Neural progenitor cell (in vitro differentiated cells): ENCODE measurements around the gene GRID1. TPM values are rescaled to one million over a fixed set of nuclear protein-coding genes. Genes with fewer than 3 reads are reported as not detected.

ENCODE experiments used
- DNase-seq: peaks from one replicate; pipeline ENCODE4 v3.0.0-alpha.2; 2016; ENCODE audit warnings: low spot score
- H2AFZ ChIP-seq: fragments of 200-600 bp; sonication (generic); replicated peaks from 2 replicates; pipeline ENCODE4 v1.6.1; 2016; ENCODE audit warnings: antibody characterized with exemption
- H3F3A ChIP-seq: fragments of 200-600 bp; sonication (generic); 2 replicates; pipeline ENCODE4 v1.6.1; 2016; ENCODE audit warnings: antibody characterized with exemption, low read depth
- H3K27ac ChIP-seq: fragments of 200-600 bp; sonication (generic); 2 replicates; pipeline ENCODE4 v1.5.1; 2016; ENCODE audit warnings: mild to moderate bottlenecking
- H3K27me3 ChIP-seq: fragments of 200-600 bp; sonication (generic); 2 replicates; pipeline ENCODE4 v1.6.1; 2016; ENCODE audit warnings: mild to moderate bottlenecking, moderate library complexity
- H3K36me3 ChIP-seq: fragments of 200-600 bp; sonication (generic); 2 replicates; pipeline ENCODE4 v1.5.1; 2016
- H3K4me1 ChIP-seq: fragments of 200-600 bp; sonication (generic); 2 replicates; pipeline ENCODE4 v1.6.1; 2016; ENCODE audit warnings: mixed run types
- H3K4me2 ChIP-seq: fragments of 200-600 bp; sonication (generic); 2 replicates; pipeline ENCODE4 v1.6.1; 2016
- H3K4me3 ChIP-seq: fragments of 200-600 bp; sonication (generic); 2 replicates; pipeline ENCODE4 v1.5.1; 2016
- H3K79me2 ChIP-seq: fragments of 200-600 bp; sonication (generic); 2 replicates; pipeline ENCODE4 v1.6.1; 2016; ENCODE audit warnings: low read depth
- H3K9ac ChIP-seq: fragments of 200-600 bp; sonication (generic); 2 replicates; pipeline ENCODE4 v1.6.1; 2016
- H3K9me3 ChIP-seq: fragments of 200-600 bp; sonication (generic); 2 replicates; pipeline ENCODE4 v1.5.1; 2016; ENCODE audit warnings: low read depth
- H4K20me1 ChIP-seq: fragments of 200-600 bp; sonication (generic); 2 replicates; pipeline ENCODE4 v1.6.1; 2016; ENCODE audit warnings: low read depth
- H3K27ac Mint-ChIP-seq: 3 replicates; pipeline ENCODE4 v1.8.0; 2021; ENCODE audit warnings: mixed read lengths
- H3K27me3 Mint-ChIP-seq: 2 replicates; pipeline ENCODE4 v1.8.0; 2022; ENCODE audit warnings: low read depth, mild to moderate bottlenecking, inconsistent platforms, moderate library complexity, mixed read lengths; ENCODE audit not compliant: insufficient read depth
- H3K36me3 Mint-ChIP-seq: 3 replicates; pipeline ENCODE4 v1.8.0; 2021; ENCODE audit warnings: mixed read lengths
- H3K4me1 Mint-ChIP-seq: 3 replicates; pipeline ENCODE4 v1.8.0; 2021; ENCODE audit warnings: mixed read lengths
- H3K4me3 Mint-ChIP-seq: 3 replicates; pipeline ENCODE4 v1.8.0; 2021; ENCODE audit warnings: mild to moderate bottlenecking, moderate library complexity, mixed read lengths
- H3K9me3 Mint-ChIP-seq: 3 replicates; pipeline ENCODE4 v1.8.0; 2020; ENCODE audit warnings: mixed read lengths
- CTCF ChIP-seq: fragments of 200-600 bp; sonication (generic); IDR thresholded peaks from 2 replicates; pipeline ENCODE4 v1.5.1; 2017; ENCODE audit warnings: antibody characterized with exemption, mild to moderate bottlenecking
- EZH2 ChIP-seq: fragments of 200-600 bp; sonication (generic); IDR thresholded peaks from 2 replicates; pipeline ENCODE4 v1.6.1; 2017; ENCODE audit warnings: antibody characterized with exemption, mild to moderate bottlenecking, moderate library complexity
- EZH2phosphoT487 ChIP-seq: fragments of 200-600 bp; sonication (generic); IDR thresholded peaks from 2 replicates; pipeline ENCODE4 v1.6.1; 2017; ENCODE audit warnings: antibody characterized with exemption
- total RNA-seq: library from RNA; depleted of rRNA; stranded (reverse); fragments of >200 nt; gene quantifications from 2 replicates; pipeline ENCODE4 v1.2.3, GENCODE V29; 2015; ENCODE audit warnings: low replicate concordance

GRID1 gene
- total RNA-seq, 1 donor from 2014 or later: not detected

- H3K27ac ChIP-seq: no peak overlapping the region
- peaks cover 14% of the 10 kb centered on the region for H3K27me3 Mint-ChIP-seq
- H3K9ac ChIP-seq: no peak overlapping the region
- no peaks in the 10 kb centered on the region for H3K27me3 ChIP-seq
- H3K36me3 ChIP-seq: no peaks in the 10 kb centered on the region
- no peak overlapping the region for H3K27ac Mint-ChIP-seq
- H3K36me3 Mint-ChIP-seq: no peaks in the 10 kb centered on the region
- H3K9me3 ChIP-seq: no peaks in the 10 kb centered on the region
- H3K4me1 ChIP-seq: peaks cover 15% of the 10 kb centered on the region
- no peak overlapping the region for H3K4me2 ChIP-seq
- H3K9me3 Mint-ChIP-seq: no peaks in the 10 kb centered on the region
- H4K20me1 ChIP-seq: no peaks in the 10 kb centered on the region
- H3K4me1 Mint-ChIP-seq: peaks cover 27% of the 10 kb centered on the region
- H3K4me3 ChIP-seq: no peak overlapping the region
- no peak for DNase-seq
- no peaks in the 10 kb centered on the region for H3F3A ChIP-seq
- peak overlapping the region; percentile 50 for H3K4me3 Mint-ChIP-seq
- no peaks in the 10 kb centered on the region for H3K79me2 ChIP-seq
- no peak overlapping the region for H2AFZ ChIP-seq
- no peak for TF ChIP-seq EZH2phosphoT487
- no peak for TF ChIP-seq CTCF
- TF ChIP-seq EZH2: no peak
Measured at GRCh38 chr10:86265895-86266259, 100.7 kb downstream of the GRID1 start.

GRCh38 chr10:86265236-86265894, 101.2 kb downstream of the GRID1 start:
- Histone ChIP-seq H3K36me3 (no peaks in the 10 kb centered on the region), H3K9me3 (no peaks in the 10 kb centered on the region), H3K79me2 (no peaks in the 10 kb centered on the region), H4K20me1 (no peaks in the 10 kb centered on the region), H2AFZ (no peak overlapping the region), H3K4me2 (no peak overlapping the region), H3K4me1 (peaks cover 20% of the 10 kb centered on the region), H3K27ac (no peak overlapping the region), H3K27me3 (no peaks in the 10 kb centered on the region), H3F3A (no peaks in the 10 kb centered on the region), H3K4me3 (no peak overlapping the region), H3K9ac (no peak overlapping the region)
- Mint-ChIP-seq H3K9me3 (no peaks in the 10 kb centered on the region), H3K27ac (no peak overlapping the region), H3K4me1 (peaks cover 27% of the 10 kb centered on the region), H3K4me3 (no peak overlapping the region), H3K36me3 (no peaks in the 10 kb centered on the region), H3K27me3 (peaks cover 14% of the 10 kb centered on the region)
- DNase-seq: no peak
- TF ChIP-seq CTCF (no peak), EZH2phosphoT487 (no peak), EZH2 (no peak)

- no peaks in the 10 kb centered on the region for H3K9me3 ChIP-seq
- H3K79me2 ChIP-seq: no peaks in the 10 kb centered on the region
- Mint-ChIP-seq H3K4me3 (no peak overlapping the region), H3K27ac (no peak overlapping the region), H3K4me1 (peaks cover 27% of the 10 kb centered on the region), H3K36me3 (no peaks in the 10 kb centered on the region), H3K9me3 (no peaks in the 10 kb centered on the region), H3K27me3 (peaks cover 14% of the 10 kb centered on the region)
- no peak overlapping the region for H3K27ac ChIP-seq
- no peak overlapping the region for H3K9ac ChIP-seq
- H3K4me2 ChIP-seq: no peak overlapping the region
- no peaks in the 10 kb centered on the region for H3K36me3 ChIP-seq
- no peaks in the 10 kb centered on the region for H4K20me1 ChIP-seq
- H3K4me3 ChIP-seq: no peak overlapping the region
- no peak for DNase-seq
- no peaks in the 10 kb centered on the region for H3K27me3 ChIP-seq
- no peaks in the 10 kb centered on the region for H3F3A ChIP-seq
- TF ChIP-seq CTCF (no peak), EZH2phosphoT487 (no peak), EZH2 (no peak)
- H3K4me1 ChIP-seq: peaks cover 20% of the 10 kb centered on the region
- no peak overlapping the region for H2AFZ ChIP-seq
Measured at GRCh38 chr10:86264481-86265231, 101.9 kb downstream of the GRID1 start.
